HG03378 (cell line): Measurements from ENCODE around the gene ZFP92.
"Not testable (repeated sequence)": the region's sequence is repeated elsewhere in the genome, so short reads cannot be mapped to it uniquely, and the experiment has no call there.

Experiments used
- ATAC-seq: cut with Tn5 transposase; IDR thresholded peaks from one replicate; pipeline ENCODE4 v1.9.1; 2021; ENCODE audit warnings: mild to moderate bottlenecking, moderate library complexity; ENCODE audit not compliant: unreplicated experiment

ZFP92 gene

GRCh38 chrX:153411255-153411987 lies at the start of gene ZFP92:
TSS of gene ZFP92 (plus strand) at chrX:153411472. CDS start at chrX:153418323, 6,851 bp downstream.
- ATAC-seq, result no peak

GRCh38 chrX:153361781-153362397 lies 49.4 kb upstream of the ZFP92 start:
- no peak for ATAC-seq

- ATAC-seq, result no peak
These were observed 45.6 kb upstream of the ZFP92 start for GRCh38 chrX:153365670-153366069.

GRCh38 chrX:153366119-153366518 lies 45.2 kb upstream of the ZFP92 start:
- no peak for ATAC-seq

- ATAC-seq, result no peak
These were observed 44.3 kb upstream of the ZFP92 start for GRCh38 chrX:153366878-153367538.

GRCh38 chrX:153370293-153371055 lies 40.8 kb upstream of the ZFP92 start:
- ATAC-seq, result no peak

GRCh38 chrX:153371256-153371655 lies 40.0 kb upstream of the ZFP92 start:
- no peak for ATAC-seq

GRCh38 chrX:153372949-153373348 lies 38.3 kb upstream of the ZFP92 start:
- ATAC-seq, result no peak

- ATAC-seq, result no peak
These were observed 36.8 kb upstream of the ZFP92 start for GRCh38 chrX:153374426-153374825.

GRCh38 chrX:153375571-153375970 lies 35.7 kb upstream of the ZFP92 start:
- ATAC-seq, result no peak

- no peak for ATAC-seq
These were observed 33.5 kb upstream of the ZFP92 start for GRCh38 chrX:153377727-153378126.

- ATAC-seq, result no peak
These were observed 32.7 kb upstream of the ZFP92 start for GRCh38 chrX:153378607-153379006.

- ATAC-seq, result no peak
These were observed 31.8 kb upstream of the ZFP92 start for GRCh38 chrX:153379508-153379907.

- ATAC-seq, result no peak
These were observed 31.2 kb upstream of the ZFP92 start for GRCh38 chrX:153379971-153380581.

GRCh38 chrX:153380691-153381090 lies 30.6 kb upstream of the ZFP92 start:
- ATAC-seq, result no peak

GRCh38 chrX:153381684-153382532 lies 29.4 kb upstream of the ZFP92 start:
- ATAC-seq, result no peak

- no peak for ATAC-seq
These were observed 28.4 kb upstream of the ZFP92 start for GRCh38 chrX:153382563-153383482.

GRCh38 chrX:153384390-153384789 lies 26.9 kb upstream of the ZFP92 start:
- ATAC-seq, result no peak

GRCh38 chrX:153384973-153385372 lies 26.3 kb upstream of the ZFP92 start:
- not testable (repeated sequence) for ATAC-seq
